GM19438 (cell line): Measurements from ENCODE around the gene CABP2.
"Not testable (repeated sequence)": the region's sequence is repeated elsewhere in the genome, so short reads cannot be mapped to it uniquely, and the experiment has no call there.

Experiments
- ATAC-seq: cut with Tn5 transposase; IDR thresholded peaks from one replicate; pipeline ENCODE4 v1.9.1; 2021; ENCODE audit warnings: low read depth; ENCODE audit not compliant: unreplicated experiment

Gene CABP2

GRCh38 chr11:67539550-67539949 lies 16.3 kb upstream of the CABP2 start:
- ATAC-seq, result no peak

- ATAC-seq, result no peak
Measured at GRCh38 chr11:67538823-67539505, 15.7 kb upstream of the CABP2 start.

DNA sequence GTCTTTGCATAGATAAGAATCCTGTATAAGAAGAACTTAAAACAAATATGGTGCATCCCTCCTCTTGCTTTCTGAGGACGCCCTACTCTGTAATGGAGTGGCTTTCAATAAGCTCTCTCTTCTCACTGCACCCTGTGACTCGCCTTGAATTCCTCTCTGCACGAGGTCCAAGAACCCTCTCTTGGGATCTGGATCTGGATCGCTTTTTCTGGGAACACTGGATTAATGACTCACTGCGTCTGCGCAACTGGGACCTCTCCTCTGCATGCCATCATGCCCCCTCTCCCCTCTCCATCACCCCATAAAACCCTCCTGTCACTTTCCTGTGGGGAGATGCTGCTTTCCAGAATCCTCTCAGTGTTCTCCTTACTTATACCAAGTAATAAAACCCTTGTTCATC lies 15.1 kb upstream of the CABP2 start:
- no peak for ATAC-seq

GRCh38 chr11:67535561-67535960 lies 12.3 kb upstream of the CABP2 start:
- no peak for ATAC-seq

DNA sequence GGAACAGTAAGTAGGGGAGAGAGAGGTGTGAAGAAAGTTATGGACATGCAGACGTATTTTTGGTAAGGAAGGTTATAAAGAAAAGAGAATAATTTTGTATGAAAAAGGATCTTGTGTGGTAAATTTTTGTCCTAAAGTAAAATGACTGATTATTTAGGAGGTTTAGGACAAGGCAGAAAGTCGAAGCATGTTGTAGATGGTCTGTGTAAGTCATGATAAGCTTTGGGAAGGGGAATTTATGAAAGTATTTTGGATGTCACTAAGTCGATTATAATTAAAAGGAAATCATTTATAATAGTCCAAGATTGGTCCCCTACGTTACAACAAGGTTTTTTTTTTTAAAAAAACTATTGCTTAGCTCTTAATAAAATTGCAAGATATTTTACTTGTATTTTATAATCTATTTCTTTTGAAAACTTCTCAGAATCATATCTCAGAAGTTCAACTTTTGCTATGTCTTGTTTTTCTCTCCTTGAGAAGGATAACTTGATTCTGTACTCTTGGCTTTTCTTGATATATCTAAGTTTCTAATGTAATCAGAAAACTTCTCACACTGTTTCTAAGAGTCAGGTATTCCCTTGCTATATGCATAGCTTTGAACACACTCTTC lies 10.9 kb upstream of the CABP2 start:
- no peak for ATAC-seq

DNA sequence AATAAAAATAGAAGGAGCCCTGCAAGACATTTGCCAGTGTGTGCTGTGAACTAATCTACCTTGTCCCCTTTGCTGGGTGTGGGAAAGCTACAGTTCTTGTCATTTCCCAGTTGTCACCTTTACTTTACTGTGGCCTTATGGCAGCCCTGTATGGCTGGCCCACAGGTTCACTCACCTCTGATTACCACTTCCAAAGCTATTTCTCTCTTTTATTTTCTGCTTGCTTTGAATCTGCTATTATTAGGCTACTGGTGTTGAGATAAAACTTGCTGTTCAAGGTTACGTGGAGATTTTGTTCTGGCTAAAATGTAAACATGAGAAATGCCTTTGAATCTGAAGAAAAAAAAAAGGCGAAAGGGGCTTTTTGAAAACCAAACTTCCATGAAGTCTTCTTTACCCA lies 9.6 kb upstream of the CABP2 start:
- no peak for ATAC-seq

GRCh38 chr11:67530282-67530592 lies 7.0 kb upstream of the CABP2 start:
- ATAC-seq, result no peak

DNA sequence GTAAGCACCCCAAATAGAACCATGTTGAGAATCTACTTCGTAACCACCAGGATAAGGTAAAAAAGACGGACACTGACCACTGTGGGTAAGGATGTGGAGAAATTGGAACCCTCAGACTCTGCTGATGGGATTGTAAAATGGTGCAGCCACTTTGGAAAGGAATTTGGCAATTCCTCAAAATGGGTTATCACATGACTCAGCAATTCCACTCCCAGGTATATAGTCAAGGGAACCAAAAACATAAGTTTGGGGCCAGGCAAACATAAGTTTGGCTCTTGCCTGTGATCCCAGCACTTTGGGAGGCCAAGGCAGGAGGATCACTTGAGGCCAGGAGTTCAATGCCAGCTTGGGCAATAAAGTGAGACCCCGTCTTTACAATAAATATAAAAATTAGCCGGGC lies 5.1 kb upstream of the CABP2 start:
- no peak for ATAC-seq

DNA sequence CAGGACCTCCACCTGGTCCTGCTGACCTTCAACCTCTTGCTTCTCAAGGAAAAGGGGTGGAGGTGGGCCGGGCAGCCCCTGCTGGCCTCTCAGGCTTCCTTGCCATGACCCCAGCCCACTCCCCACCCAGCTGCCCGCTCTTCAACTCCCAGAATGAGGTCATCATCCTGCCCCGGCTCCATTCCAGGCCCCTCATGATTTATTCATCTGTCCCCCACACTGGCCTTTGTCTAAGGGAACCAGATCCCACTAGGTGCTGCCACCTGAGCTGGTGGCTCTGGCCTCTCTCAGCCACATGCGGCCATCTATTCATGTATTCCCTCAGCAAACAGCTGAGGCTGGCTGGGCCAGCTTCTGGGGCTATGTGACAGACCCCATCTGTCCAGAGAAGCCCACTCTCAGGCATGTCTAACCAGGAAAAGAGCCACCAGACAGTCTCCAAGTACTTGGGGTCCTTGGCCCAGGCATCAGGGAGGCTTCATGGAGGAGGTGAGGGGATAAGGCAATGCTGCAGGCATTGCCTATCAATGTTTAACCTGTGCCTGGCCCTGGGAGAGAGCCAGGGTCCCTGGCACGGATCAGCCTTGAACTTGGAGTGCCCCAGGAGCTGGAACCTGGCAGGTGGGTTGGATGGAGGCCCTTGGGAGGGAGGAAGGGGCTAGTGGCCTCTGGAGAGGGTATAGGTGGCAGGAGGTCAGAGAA lies 2.2 kb upstream of the CABP2 start:
- no peak for ATAC-seq

DNA sequence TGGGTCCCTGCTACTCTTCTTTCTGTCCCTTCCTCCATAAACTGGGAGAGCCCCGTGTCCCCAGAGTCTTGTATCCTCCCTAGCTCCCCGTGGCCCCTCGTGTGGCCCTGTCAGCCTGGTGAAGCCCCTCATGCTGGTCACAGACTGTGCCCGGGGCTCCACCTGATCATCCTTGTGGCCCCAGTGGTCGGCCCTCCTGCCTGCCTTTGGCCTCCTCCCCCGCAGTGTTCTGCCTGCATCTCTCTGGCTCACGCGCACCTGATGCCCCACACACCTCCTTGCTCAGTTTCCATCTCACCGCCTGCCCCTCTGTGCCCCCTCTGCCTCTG lies 1.2 kb upstream of the CABP2 start:
- ATAC-seq, result no peak

DNA sequence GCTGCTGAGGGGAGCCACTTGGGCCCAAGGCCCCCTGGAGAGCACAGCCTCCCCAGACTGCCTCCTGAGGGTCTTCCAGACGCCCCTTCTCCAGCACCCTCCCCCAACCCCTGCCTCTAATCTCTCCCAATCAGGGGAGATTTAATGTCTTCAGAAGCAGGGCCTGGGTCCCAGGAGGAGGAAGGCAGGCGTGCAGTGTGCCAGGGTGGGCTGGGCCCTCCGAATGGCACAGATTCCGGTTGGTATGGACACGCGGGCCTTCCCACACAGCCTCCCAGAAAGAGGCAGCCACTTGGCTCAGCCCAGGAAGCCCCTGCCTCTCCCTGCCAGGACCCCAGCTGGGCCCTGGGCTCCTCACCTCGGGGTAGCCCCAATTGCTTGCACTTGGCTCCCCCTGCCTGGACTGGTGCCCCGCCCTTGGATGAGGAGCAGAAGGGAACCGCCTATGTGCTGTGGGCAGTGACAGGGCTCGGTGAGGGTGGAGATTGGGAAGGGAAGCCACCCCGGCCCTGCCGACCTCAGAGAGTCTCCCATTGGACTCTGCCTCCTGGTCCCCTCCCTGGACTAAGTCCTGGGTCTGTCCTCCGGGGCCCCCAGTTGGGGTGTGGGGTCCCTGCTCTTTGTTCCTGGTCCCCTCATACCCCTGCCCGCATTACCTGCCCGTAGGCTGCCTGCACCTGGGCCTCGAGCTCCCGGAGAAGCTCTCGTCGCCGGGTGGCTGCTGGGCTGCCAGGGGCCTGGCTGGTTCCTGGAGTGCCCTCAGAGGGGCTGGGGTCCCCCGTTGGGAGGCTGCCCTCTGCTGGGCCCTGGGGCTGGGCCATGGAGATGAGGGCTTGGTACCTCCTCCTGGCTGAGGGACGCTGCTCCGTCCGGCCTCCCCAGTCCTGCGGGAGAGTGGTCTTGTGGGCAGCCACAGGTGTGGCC lies 572 bp upstream of the CABP2 start:
- ATAC-seq, result no peak

DNA sequence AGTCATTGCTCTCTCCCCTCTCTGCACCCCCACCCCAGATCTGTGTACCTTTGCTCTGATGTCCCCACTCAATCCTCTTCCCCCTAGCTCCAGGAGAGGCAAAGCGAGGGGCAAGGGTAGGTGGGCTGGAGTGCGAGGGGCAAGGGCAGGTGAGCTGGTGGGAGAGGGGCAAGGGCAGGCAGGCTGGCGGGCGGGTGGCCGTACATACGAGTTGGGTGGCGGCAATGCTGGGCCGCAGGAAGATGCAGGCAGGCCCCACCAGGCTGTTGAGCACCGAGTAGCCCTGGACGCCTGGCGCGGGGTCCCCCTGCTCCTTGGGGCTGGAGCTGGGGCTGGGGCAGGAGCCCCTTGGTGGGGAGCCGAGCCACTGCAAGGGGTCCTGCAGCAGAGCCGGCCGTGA lies 908 bp downstream of the CABP2 start:
- ATAC-seq, result no peak

DNA sequence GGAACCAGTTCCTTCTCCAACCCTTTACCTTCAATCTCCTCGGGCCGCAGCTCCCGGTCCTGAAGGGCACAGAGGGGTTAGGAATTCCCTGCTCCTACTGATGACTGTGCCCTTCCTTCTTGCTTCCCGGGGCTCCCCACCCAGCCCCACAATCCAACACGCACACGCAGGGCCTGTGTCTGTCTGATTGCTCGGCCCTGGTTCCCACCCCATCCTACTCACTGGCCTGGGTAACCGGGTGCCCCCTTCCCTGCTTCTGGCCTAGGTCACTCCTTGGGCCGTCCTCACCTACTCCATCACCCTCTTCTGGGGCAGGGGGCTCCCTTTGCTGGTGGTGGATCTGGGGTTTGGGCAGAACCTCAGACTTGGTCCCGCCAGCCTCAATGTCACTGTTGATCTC lies 1.3 kb downstream of the CABP2 start:
- no peak for ATAC-seq

DNA sequence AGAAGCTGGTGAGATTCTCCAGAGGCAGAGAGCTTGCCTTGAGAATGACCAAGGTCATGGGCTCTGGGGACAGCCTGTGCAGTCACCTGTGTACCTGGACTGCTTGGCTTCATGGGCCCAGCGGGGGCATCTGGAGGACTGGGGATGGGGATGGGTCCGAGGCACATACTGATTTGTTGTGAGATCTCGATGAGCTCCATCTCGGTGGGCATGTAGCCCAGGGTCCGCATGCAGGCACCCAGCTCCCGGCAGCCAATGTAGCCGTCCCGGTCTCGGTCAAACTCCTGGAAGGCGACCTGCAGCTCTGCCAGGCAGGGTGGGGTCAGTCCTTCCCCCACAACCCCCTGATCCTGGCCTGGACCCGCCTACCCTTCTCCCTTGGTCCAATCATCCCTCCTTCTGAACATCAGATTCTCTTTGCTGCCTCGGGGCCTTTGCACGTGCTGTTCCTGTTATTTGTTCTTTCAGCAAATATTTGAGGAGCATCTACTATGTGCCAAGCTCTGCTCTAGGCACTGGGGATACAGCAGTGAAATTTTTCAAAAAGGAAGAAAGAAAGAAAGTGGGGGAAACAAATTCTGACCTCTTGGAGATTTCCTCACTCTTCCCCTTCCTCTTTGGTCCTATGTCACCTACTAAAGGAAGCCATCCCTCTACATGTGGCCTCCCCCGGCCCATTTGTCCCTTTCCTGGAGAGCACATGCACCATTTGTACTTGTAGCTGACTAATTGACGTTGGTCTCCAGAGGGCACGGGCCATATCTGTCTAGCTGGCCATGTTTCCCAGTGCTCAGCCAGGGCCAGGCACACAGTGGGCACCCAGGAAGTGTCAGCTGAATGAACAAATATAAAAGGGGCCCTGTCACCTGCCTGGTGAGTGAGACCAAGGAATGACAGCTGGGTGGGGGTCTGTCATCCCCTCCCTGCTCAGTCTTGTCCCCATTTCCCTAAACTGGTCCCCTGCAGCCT lies 2.1 kb downstream of the CABP2 start:
- no peak for ATAC-seq

GRCh38 chr11:67519726-67520125 lies 3.5 kb downstream of the CABP2 start:
- ATAC-seq, result no peak

GRCh38 chr11:67517784-67518552 lies 5.3 kb downstream of the CABP2 start:
- ATAC-seq, result no peak

- ATAC-seq, result no peak
Measured at GRCh38 chr11:67516806-67517205, 6.4 kb downstream of the CABP2 start.

- no peak for ATAC-seq
Measured at GRCh38 chr11:67514116-67514515, 9.1 kb downstream of the CABP2 start.

DNA sequence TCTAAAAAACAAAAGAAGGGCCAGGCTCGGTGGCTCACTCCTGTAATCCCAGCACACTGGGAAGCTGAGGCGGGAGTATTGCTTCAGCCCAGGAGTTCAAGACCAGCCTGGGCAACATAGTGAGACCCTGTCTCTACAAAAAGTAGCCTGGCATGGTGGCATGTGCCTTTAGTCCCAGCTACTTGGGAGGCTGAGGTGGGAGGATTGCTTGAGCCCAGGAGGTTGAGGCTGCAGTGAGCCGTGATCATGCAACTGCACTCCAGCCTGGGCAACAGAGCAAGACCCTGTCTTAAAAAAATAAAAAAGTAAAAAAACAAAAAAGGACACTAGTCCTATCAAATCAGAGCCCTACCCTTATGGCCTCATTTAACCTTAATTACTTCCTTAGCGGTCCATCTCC lies 11.7 kb downstream of the CABP2 start:
- not testable (repeated sequence) for ATAC-seq

GRCh38 chr11:67510023-67510345 lies 13.3 kb downstream of the CABP2 start:
- ATAC-seq, result no peak
